Hematopoietic multipotent progenitor cell treated with erythropoietin and hydrocortisone succinate and interleukin-3 and kit ligand, for 17 days (in vitro differentiated cells): ENCODE data around the gene DGCR8.
"Not testable (repeated sequence)": the region's sequence is repeated elsewhere in the genome, so short reads cannot be mapped to it uniquely, and the experiment has no call there.

Experiments used
- DNase-seq: peaks from one replicate; pipeline ENCODE4 v3.0.0-alpha.2; 2015; ENCODE audit warnings: low spot score

The DGCR8 gene

DNA sequence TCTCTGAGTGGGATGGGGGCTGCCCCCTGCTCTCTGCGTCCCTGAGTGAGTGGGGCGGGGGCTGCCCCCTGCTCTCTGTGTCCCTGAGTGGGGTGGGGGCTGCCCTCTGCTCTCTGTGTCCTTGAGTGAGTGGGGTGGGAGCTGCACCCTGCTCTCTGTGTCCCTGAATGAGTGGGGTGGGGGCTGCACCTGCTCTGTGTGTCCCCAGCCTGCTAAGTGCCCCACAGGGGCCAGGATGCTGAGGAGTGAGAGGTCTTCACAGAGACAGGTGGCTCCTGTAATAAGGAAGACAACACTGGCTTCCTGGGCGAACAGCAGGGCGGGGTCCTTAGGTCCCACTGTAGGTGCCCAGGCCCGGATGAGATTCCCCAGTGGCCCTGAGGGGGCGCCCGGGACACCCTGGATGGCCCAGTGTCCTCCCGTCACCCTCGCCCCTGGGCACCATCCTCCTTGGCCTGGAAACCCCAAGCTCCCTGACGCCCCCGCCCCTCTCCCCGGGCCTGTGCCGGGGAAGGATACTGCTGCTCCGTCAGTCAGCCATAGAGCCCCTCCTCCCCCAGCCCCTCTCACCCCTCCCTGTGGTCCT is 74.7 kb downstream of the DGCR8 start:
- DNase-seq: no peak

DNA sequence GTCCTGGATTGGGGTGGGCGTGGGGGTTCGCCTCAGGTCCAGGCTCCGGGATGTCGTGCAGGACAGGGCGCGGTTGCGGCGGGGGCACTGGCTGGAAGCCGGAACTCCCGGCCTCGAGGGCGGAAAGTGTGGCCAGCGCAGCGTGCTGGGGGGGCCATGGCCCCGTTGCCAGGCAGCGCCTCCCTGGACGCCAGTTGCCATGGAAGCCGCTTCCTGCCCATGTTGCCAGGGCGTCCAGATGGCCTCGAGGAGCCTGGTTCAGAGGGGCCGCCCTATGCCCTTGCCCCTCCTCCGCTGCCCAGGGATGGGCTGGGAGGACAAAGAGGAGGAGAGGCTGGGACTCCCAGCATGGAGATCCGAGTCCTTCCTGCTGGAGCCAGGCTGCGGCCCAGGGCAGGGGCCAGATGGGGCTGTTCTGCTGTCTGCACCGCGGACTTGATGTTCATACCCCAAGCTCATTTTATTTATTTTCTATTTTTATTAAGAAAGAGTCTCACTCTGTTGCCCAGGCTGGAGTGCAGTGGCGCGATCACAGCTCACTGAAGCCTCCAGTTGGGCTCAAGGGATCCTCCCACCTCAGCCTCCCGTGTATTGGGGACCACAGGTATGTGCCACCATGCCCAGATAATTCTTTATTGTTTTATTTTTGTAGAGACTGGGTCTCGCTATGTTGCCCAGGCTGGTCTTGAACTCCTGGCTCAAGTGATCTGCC is 75.4 kb downstream of the DGCR8 start:
- no peak for DNase-seq

DNA sequence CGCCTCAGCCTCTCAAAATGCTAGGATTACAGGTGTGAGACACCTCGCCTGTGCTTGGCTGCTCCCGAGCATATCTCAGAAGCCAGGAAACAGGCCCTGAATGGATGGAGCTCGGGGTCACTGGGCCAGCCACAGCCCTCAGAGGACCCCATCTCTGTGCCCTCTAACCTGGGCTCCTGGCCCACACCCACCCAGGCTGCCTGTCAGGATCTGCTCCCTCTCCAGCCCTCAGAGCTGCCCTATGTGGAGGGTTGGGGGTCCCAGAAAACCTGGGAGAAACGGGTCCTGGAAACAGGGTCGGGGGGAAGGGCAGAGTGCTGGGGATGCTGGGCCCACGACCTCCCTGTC is 76.0 kb downstream of the DGCR8 start:
- no peak for DNase-seq

DNA sequence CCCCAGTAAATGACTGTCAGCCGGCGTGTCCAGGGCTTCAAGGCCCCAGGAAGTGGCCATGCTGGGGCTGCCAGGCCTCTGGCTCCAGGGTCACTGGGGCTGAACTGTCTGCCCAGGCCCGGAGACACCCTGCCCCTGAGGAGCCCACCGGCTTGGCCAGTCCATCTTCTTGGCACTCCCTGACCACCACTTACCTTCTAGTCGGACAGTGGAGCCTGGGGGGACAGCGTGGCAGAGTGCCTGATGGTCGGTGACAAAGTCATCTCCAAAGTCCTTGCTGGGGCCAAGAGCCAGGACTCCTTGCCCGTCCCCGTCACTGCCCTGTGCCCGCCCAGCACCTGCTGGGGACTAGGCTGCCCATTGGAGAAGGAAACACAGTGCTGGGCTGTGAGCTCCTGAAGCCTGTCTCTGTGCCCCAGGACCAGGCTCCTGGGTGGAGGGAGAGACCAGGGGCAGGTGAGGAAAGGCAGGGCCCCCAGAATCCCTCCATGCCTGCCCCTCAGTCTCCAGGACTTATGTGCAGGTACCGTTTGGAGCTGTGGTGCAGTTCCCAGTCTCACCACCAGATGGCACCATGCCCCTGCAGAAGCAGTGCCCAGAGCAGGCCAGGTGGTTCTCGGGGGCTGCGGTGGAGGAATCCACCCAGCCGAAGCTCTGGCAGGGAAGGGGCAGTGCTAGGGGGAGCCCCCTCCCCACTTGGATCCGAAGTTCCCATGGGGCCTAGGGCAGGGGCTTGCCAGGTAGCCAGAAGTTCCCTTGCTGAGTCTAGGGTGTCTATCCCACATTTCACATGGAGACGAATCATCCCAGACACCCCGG is 76.8 kb downstream of the DGCR8 start:
- DNase-seq: peak; percentile 77

DNA sequence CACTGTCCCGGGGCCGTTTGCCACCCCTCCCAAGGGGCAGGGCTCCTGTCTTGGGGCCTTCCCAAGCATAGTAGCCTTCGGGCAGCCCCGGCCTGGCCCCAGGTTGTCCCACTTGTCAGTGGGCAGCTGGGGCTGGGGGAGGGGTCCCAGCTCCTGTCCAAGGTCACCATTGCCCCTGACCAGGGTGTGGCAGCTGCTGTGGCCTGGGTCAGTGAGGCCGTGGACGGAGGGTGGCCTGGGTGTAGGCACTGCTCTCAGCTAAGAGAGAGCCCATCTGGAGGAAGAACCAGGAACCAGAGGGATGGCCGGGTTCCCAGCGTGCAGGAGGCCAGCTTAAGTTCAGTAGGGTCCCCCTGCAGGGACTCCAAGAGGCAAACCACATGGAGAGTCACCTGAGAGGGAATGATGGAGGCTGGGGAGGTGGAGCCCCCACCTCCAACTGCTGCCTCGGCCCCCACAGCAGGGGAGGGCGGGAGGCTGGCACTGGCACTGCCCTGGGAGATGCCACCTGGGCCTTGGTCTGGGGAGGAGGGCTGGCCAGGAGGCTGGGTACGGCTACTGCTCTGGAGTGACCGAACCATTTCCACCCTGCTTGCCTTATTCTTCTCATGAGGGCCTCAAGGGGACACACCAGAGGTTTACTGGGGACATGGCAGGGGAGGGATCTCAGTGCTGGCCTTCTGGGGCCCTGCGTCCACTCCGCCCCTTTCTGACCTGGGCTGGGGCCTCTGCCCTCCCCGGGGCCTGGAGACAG is 77.6 kb downstream of the DGCR8 start:
- DNase-seq: no peak

DNA sequence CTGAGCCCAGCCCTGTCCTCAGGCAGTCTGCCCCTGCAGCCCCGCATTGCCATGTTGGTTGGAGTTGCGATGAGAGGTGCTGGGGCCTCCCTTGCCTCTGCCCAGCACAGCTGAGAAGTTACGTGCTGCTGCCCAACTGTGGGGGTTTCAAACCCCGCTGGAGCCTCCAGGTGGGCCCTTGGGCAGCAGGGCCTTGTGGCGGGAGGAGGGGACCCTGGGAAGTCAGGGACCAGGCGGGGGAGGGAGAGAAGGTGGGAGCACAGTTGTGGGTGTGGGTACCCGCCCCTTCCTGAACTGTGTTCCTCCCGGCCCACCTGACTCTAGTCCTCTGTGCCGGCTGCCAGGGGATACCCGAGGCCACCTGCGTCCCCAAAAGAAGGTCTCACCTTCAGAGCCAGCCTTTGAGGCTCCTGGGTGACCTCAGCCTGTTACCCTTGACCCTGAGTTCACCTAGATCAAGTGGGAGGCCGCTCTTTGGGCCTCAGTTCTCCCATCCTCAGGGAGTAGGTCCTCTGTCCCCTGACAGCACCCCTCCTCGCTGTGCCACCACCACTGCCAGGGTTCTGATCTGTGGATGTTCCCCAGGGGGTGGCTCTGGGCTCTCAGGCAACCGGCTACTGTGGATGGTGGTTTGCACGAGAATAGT is 78.5 kb downstream of the DGCR8 start:
- DNase-seq: no peak

DNA sequence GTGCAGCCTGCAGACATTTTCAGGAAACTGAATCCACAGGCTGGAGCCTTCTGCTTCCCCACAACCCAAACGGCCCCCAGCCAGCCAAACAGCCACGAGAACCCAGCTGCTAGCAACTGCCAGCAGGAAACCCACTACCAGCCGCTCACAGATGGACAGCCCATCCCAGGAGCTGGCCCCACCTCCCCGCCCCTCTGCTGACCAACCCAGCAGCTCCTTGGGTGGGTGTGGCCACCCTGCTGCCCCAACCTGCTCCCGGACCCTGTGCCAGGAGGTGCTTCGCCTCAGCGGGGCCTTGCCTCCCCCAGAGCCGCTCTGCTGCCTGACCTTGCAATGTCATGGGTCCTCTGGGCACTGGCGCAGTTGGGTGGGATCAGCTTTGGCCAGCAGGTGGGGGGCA is 79.0 kb downstream of the DGCR8 start:
- DNase-seq: no peak

DNA sequence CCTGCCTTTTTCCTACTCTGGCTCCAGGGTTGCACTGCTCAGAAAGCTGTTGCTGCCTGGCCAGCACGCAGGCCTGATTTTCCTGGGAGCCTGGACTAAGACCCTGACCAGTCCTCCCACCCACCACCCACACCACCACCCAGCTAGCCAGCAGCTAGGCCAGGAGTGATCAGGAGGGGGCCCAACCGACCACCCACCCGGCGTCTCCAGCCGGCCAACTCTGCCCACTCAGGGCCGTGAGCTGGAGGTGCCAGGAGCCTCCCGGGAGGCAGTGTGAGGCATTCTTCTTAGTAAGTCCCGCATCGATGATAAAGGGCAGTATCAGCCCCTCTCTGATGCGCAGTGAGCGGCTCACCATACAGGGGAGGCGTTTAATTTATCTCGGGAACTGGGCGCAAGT is 79.5 kb downstream of the DGCR8 start:
- not testable (repeated sequence) for DNase-seq

DNA sequence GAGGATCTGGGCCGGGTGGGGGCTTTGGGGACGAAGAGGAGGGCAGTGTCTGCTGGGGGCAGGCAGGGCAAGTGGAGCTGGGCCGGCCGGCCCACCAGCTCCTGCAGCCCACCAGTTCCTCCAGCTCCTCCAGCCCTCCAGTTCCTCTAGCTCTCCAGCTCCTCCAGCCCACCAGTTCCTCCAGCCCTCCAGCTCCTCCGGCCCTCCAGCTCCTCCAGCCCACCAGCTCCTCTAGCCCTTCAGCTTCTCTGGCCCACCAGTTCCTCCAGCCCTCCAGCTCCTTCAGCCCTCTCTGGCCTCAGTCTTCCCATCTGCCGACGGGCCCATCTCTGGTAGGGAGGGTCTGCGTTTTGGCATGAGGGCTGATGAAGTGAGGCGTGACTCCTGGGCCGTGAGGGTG is 80.0 kb downstream of the DGCR8 start:
- DNase-seq: no peak
